AG04449 (cell line): ENCODE measurements around the gene SASH1.

Experiments
- CTCF ChIA-PET: fragments of 350-600 bp; formaldehyde crosslinking; extraction: SDS; loops from one replicate; lab custom pipeline; 2021; ENCODE audit warnings: antibody characterized with exemption; lab: Yijun Ruan, JAX
- POLR2A ChIA-PET: fragments of 400-600, 350-600 bp; formaldehyde crosslinking; extraction: SDS; loops from one replicate; lab custom pipeline; 2020; ENCODE audit warnings: antibody characterized with exemption, inconsistent platforms; lab: Yijun Ruan, JAX
- DNase-seq: peaks from one replicate; pipeline ENCODE4 v3.0.0-alpha.2; 2010; ENCODE audit warnings: low read depth, low spot score
- H3K4me3 ChIP-seq: 2 replicates; pipeline ENCODE4 v1.5.1; 2011; ENCODE audit warnings: low read depth, mild to moderate bottlenecking, control low read depth, low read length
- CTCF ChIP-seq: IDR thresholded peaks from one replicate; pipeline ENCODE4 v1.5.1; 2011; ENCODE audit warnings: mild to moderate bottlenecking, moderate library complexity, low read length, control low read depth, inconsistent platforms; ENCODE audit not compliant: insufficient read depth; ENCODE audit errors: missing control alignments

The SASH1 gene

DNA sequence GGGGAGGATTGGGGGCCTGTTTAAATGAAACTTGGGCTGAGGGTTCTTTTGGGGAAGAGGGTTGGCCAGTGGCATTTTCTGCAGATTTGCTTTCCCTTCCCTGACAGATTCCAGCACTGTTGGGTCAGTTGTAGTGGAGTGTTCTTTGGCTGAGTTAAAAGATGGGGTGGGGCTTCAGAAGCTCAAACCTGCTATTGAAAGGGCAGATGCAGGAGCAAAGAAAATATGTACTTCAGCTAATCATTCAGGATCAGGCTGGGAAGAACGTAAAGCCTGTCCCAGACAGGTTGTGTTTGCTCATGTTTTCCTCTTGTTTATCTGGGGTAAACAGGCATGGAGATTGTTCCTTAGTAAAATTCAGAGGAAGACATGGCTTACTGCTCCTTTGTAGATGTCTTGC lies 2.5 kb downstream of the SASH1 start:
- no peak overlapping the region for H3K4me3 ChIP-seq
- TF ChIP-seq CTCF = no peak
- ChIA-PET POLR2A (interaction anchor here (0.6 kb wide), 1 partner anchor 54 kb away, joined by 5 read pairs; no protein-coding TSS in a partner anchor), CTCF (interaction anchor here (1.1 kb wide), 1 partner anchor 118 kb away, joined by 4 read pairs; no protein-coding TSS in a partner anchor)
- DNase-seq = no peak

DNA sequence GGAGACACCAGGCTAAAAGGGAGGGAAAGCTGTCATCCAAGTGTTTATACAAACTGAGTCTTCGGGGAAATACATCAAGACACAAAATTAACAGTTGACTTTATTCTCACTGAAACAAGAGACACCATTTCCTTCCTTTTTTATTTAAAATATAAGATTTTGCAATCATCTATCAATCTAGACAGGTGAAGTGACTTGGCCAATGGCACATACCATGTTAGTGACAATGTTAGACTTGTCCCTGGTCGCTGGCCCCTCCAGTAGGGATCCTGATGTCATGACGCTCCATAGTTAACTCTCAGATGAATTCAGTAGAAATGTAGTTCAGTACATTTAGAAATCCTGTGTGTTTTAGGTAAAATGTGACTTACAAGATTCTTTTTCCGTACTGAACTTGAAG lies 2.9 kb downstream of the SASH1 start:
- no peak for TF ChIP-seq CTCF
- DNase-seq = no peak
- POLR2A ChIA-PET = no interaction called here
- CTCF ChIA-PET = interaction anchor here (1.1 kb wide), 1 partner anchor 118 kb away, joined by 4 read pairs; no protein-coding TSS in a partner anchor
- H3K4me3 ChIP-seq = no peak overlapping the region

DNA sequence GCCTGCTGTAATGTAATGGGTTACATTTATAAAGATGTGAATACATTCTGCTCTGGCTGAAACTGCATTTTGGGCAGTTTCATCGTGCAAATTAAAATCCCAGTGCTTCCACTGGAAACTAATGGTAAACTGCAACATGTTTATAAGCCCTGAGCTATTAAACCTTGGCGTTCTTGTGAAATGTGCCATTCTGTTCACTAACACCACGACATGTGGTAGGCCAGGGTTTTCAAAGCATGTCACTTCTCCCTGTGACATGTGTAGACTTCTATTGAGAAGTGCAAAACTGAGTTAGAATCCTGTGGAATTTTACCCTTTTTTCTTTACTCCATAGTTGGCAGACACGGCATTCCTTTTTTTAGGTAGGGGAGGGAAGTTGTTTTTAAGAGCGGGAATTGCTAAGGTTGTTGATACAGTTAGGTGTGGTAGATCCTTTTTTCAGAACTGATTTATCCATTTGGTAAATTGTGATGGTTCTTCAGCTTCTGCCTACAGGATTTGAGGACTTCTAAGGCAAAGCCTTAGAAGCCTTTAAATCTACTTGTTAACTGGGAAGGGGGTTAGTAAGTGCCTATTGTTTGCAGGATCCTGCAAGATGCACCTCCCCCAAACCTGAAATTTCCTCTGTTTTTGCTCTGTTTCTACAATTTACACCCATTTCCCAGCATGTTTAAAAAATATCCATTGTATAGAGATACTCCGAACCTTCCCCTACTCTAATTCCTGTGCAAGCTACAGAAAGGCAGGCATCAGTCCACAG lies 4.2 kb downstream of the SASH1 start:
- no peak for TF ChIP-seq CTCF
- no peak overlapping the region for H3K4me3 ChIP-seq
- no peak for DNase-seq
- CTCF ChIA-PET = interaction anchor here (1.3 kb wide), 1 partner anchor 170 kb away, joined by 5 read pairs; no protein-coding TSS in a partner anchor
- POLR2A ChIA-PET = no interaction called here

DNA sequence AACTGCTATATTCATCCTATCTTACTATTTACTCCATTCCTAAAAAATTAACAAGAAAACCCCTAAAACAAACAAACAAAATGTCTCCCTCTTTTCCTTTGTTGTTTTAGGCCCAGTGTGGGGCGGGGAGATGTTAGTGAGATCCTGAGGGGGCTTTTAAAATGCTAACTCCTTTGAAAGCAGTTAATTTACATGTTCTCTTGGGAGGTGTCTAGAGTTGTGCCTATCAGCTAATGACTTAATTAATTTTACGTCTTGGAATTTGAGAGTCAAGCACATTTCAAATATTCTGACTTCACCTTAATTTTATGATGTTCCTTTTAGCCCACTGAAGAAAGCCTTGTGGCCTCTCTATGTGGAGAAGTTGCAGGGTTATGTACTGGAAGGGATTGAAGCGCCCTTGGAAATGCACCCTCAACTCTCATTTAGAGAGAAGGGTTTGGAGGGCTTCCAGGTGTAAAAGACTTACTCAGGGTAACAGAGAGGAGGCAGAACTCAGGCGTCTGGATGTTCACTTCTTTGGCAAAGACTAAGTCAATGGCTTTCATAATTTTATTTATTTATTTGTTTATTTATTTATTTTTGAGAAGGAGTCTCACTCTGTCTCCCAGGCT lies 4.9 kb downstream of the SASH1 start:
- ChIA-PET POLR2A (no interaction called here), CTCF (no interaction called here)
- no peak overlapping the region for H3K4me3 ChIP-seq

DNA sequence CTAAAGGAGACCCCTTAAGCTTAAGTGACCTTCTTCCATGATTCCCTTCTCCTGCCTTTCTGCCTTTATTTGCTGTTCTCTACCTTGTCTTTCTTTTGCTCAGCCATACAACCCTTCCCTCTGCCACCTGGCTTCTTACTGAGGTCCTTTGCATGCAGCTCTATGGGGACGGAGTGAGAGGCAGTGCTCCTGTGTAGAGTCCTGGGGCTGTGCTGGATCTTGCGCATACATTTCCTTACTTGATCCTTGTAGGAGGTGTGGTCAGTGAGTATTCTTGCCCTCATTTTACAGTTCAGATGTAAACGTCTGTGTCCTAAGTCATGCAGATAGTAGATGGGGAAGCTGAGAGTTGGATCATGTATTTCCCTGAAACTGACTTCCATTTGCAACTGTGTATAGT lies 5.7 kb downstream of the SASH1 start:
- no peak overlapping the region for H3K4me3 ChIP-seq
- POLR2A ChIA-PET = no interaction called here

More for the DNA sequence above, 4.9 kb downstream of the SASH1 start:
- TF ChIP-seq CTCF = no peak
- DNase-seq = no peak

More for the DNA sequence above, 5.7 kb downstream of the SASH1 start:
- TF ChIP-seq CTCF = no peak
- no peak for DNase-seq
- CTCF ChIA-PET = no interaction called here
